ENCODE data around the gene CRADD. TPM values are rescaled to one million over a fixed set of nuclear protein-coding genes. Genes with fewer than 3 reads are reported as not detected.

CRADD gene
- total RNA-seq, 1 experiment from 2014 or later, result 7.6 TPM

GRCh38 chr12:93827179-93827578 is 150.0 kb downstream of the CRADD start:
- Histone ChIP-seq H2AK5ac (ENCODE audit: insufficient read length, low read length) (no peak overlapping the region), H3T11ph (ENCODE audit: low read length) (no peak overlapping the region)

More at GRCh38 chr12:93827179-93827578, 150.0 kb downstream of the CRADD start:
- Histone ChIP-seq H4K8ac (replicated peaks; ENCODE audit: insufficient read length, low read depth, low read length) (no peak overlapping the region), H3K79me1 (ENCODE audit: insufficient read depth, low read depth, low read length, poor library complexity, severe bottlenecking) (no peaks in the 10 kb centered on the region), H2AFZ (ENCODE audit: low read length) (no peak overlapping the region), H4K20me1 (ENCODE audit: control insufficient read depth, insufficient read depth, insufficient read length) (no peaks in the 10 kb centered on the region), H3K56ac (ENCODE audit: insufficient read length, low read depth, low read length) (no peak overlapping the region), H2BK12ac (ENCODE audit: insufficient read length, low read depth, low read length) (no peak overlapping the region), H3K4ac (ENCODE audit: low read depth, low read length) (no peak overlapping the region), H3K4me1 (ENCODE audit: insufficient read depth, low read length) (peaks cover 4% of the 10 kb centered on the region; the same call in 1 of the 2 replicates), H3K9ac (ENCODE audit: extremely low read depth, insufficient read length, low read length) (no peak overlapping the region), H3K23me2 (ENCODE audit: insufficient read length, low read depth, low read length, poor library complexity, severe bottlenecking) (no peaks in the 10 kb centered on the region), H3K23ac (ENCODE audit: insufficient read length, low read depth, low read length) (no peak overlapping the region), H3K18ac (ENCODE audit: insufficient read length, low read depth, low read length) (no peak overlapping the region), H2BK5ac (ENCODE audit: insufficient read length, low read length) (no peak overlapping the region), H3K4me2 (ENCODE audit: insufficient read depth, insufficient read length, low read length) (no peak overlapping the region), H2BK120ac (ENCODE audit: low read depth, low read length, poor library complexity, severe bottlenecking) (no peak overlapping the region), H3K27ac (ENCODE audit: insufficient read length, low read depth, low read length) (no peak overlapping the region), H2BK20ac (ENCODE audit: low read depth, low read length, poor library complexity, severe bottlenecking) (no peak overlapping the region), H3K27me3 (ENCODE audit: insufficient read depth, low read length) (0 out of 2 replicates have a peak, but pooled peaks cover 1% of the 10 kb centered on the region), H4K91ac (ENCODE audit: insufficient read length, low read depth, low read length) (no peak overlapping the region), H3K9me3 (ENCODE audit: control insufficient read depth, low read depth, low read length) (no peaks in the 10 kb centered on the region), H2BK15ac (ENCODE audit: low read depth, low read length) (no peak overlapping the region), H3K14ac (ENCODE audit: insufficient read depth, low read length) (no peak overlapping the region), H4K5ac (ENCODE audit: insufficient read length, low read depth, low read length) (no peak overlapping the region), H3K79me2 (ENCODE audit: insufficient read depth, low read length) (no peaks in the 10 kb centered on the region)
- no peak for TF ChIP-seq CTCF (conservative IDR thresholded peaks at IDR 0.05)
- Mint-ChIP-seq H3K27me3 (ENCODE audit: low read depth) (no peaks in the 10 kb centered on the region; the same call in 1 of the 2 replicates), H3K27ac (no peak overlapping the region), H3K9me3 (no peaks in the 10 kb centered on the region), H3K4me3 (no peak overlapping the region), H3K4me1 (peaks cover 5 to 6% of the 10 kb centered on the region in 2 experiments), H3K36me3 (ENCODE audit: insufficient read depth in 1 of 3, low read depth in 3 of 3) (no peaks in the 10 kb centered on the region; a peak in 1 of 7 replicates)
- no peak for DNase-seq
- WGBS (ENCODE audit: extremely low coverage, insufficient read length, low lambda C conversion rate), result no CpG with 5 or more reads among the region's 6 CpGs

All from H9 (cell line).